Stimulated activated CD8-positive, alpha-beta memory T cell treated with anti-CD3 and anti-CD28 coated beads, Interleukin-4, amount 100 ng/mL, for 48 hours (primary cell): ENCODE results near the gene PHC2.

Experiments used
- DNase-seq: peaks from one replicate; pipeline ENCODE4 v3.0.0-alpha.2; 2020

Gene PHC2

DNA sequence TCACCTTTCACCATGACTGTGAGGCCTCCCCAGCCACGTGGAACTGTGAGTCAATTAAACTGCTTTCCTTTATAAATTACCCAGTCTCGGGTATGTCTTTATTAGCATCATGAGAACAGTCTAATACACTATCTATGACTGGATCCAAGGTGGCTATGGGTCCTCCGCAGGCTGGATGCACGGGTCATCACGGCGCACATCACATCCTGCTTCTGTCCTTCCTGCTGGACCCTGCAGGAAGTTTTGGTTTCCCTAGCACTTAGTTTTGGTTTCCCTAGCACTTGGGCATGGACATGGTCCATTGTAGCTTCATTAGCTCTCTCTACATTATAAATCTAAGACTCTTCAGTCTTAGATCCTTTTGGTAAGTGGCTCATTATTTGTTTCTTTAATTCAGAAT lies 14.2 kb upstream of the PHC2 start:
- DNase-seq: no peak

DNA sequence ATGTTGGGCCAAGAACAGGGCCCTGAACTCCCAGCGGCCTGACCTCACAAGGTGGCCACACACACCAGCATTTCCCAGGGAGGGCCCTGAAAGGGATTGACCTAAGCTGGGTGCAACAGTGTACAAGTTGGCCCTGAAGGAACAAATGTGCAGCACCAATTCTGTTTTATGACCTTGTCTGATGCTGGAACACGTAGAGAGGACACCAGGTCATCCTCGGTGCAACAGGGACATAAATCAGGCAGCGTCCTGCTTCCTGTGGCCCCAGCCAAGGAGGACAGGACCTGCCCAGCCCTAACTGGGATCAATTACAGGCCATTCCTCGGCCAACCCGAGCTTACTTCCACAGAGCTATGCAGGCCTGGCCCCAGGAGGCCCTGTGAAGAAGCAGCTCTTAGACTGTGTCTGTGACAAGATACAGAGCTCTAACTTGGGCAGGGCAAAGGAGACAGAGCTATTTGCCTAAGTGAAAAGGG lies 12.8 kb upstream of the PHC2 start:
- DNase-seq: no peak

DNA sequence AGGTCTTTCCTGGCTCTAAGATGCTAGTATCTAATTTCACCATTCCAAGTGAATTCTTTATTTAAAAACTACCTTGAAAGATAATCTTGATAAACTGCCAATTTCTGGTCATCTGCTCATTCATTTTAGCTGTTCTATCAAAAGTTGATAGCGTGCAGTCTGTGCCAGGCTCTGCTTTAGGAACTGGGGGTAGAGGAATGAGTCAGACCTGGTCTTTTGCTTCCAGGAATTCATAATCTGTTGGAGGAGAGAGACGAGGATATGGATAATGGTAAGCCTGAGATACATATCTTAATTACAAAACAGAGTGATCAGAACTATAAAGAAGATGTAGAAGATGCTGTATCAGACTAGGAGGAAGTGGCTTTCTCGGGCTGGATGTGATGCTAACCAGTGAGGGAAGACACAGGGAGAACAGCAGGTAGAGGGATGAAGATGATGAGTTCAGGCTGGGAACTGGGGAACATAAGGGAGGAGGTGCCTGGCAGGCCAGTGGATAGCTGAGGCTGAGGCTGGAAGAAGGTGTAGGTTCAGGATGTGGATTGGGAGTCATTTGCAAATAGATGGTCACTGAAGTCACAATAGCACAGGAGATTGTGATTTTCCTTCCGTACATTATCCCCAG lies 12.3 kb upstream of the PHC2 start:
- no peak for DNase-seq

GRCh38 chr1:33442141-33442540 lies 11.2 kb upstream of the PHC2 start:
- DNase-seq: no peak

GRCh38 chr1:33441088-33441745 lies 10.3 kb upstream of the PHC2 start:
- DNase-seq: no peak

DNA sequence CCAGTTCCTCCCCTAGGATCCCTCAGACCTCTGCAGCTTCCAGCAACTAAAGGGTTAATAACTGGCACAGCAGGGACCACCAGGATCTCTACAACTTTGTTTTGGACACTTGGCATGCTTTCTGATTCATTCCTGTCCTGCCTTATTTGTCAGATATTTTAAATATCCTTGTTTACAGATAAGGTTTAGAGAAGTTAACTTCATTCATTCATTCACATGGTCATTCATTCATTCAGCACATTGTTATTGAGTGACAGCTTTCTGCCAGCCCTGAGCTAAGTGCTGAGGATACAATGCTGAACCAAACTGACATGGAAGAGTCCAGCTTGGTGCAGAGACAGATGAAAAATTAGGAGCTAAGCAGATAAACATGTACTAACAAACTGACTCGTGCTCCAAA lies 8.8 kb upstream of the PHC2 start:
- DNase-seq: no peak

- no peak for DNase-seq
Observed at GRCh38 chr1:33438364-33439160, 7.7 kb upstream of the PHC2 start.

- no peak for DNase-seq
Observed at GRCh38 chr1:33436557-33437285, 5.8 kb upstream of the PHC2 start.

- no peak for DNase-seq
Observed at GRCh38 chr1:33435096-33435820, 4.4 kb upstream of the PHC2 start.

DNA sequence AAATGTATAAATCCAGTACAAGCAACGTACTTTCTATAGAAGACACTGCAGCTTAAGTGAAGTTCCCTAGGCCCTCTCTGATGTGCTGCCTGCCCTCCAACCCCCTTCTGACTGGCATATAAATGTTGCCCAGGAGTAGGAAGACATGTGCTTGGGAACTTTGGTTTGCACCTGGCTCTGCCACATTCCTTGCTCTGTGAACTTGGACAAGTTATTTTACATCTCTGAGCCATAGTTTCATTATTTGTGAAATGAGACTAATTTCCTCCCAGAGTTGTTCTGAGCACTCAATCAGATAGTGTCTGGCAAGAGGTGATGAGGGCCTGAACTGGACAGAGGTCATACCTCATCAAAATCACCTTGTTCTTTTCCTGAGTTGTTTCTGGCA lies 3.5 kb upstream of the PHC2 start:
- no peak for DNase-seq

GRCh38 chr1:33433509-33434362 lies 2.8 kb upstream of the PHC2 start:
- no peak for DNase-seq

- no peak for DNase-seq
Observed at GRCh38 chr1:33429856-33430691, 821 bp downstream of the PHC2 start.

GRCh38 chr1:33429332-33429731 lies 1.6 kb downstream of the PHC2 start:
- DNase-seq: no peak

GRCh38 chr1:33428661-33429060 lies 2.2 kb downstream of the PHC2 start:
- no peak for DNase-seq

- no peak for DNase-seq
Observed at GRCh38 chr1:33426916-33427315, 4.0 kb downstream of the PHC2 start.

DNA sequence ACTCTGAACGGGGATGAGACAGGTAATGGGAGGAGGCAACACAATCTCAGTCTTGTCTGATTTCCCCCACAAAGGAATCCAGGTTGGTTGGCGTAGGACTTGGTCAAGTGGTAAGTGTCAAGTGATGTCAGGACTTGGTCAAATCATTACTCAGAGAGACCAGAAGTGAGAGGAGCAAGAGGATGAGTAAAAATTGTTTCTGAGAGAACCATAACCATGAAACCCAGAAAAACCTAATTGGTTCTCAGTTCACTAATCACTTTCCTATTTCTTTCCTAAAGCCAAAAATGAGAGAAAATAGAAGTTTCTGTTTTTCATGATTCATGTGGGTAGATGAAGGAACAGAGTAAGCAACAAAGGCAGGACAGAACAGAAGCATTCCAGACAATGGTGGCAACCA lies 5.0 kb downstream of the PHC2 start:
- DNase-seq: no peak

DNA sequence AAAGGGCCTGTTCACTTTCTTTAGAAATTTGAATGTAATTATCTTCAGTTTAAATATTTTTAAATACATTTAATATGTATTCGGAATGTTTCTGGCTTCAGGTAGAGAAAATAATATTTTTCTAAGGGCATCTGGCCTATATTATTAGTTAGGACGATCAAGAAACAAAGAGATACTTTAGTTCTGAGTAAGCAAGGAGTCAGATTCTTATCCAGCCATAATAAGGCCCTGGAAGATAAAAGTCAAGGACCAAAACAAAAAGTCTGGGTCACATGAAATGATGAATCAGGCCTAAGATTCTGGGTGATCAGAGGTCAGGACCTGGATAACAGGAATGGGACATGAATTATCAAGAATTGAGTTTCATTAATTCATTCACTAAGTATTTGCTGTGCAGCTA lies 6.3 kb downstream of the PHC2 start:
- no peak for DNase-seq

- no peak for DNase-seq
Observed at GRCh38 chr1:33424205-33424604, 6.7 kb downstream of the PHC2 start.

DNA sequence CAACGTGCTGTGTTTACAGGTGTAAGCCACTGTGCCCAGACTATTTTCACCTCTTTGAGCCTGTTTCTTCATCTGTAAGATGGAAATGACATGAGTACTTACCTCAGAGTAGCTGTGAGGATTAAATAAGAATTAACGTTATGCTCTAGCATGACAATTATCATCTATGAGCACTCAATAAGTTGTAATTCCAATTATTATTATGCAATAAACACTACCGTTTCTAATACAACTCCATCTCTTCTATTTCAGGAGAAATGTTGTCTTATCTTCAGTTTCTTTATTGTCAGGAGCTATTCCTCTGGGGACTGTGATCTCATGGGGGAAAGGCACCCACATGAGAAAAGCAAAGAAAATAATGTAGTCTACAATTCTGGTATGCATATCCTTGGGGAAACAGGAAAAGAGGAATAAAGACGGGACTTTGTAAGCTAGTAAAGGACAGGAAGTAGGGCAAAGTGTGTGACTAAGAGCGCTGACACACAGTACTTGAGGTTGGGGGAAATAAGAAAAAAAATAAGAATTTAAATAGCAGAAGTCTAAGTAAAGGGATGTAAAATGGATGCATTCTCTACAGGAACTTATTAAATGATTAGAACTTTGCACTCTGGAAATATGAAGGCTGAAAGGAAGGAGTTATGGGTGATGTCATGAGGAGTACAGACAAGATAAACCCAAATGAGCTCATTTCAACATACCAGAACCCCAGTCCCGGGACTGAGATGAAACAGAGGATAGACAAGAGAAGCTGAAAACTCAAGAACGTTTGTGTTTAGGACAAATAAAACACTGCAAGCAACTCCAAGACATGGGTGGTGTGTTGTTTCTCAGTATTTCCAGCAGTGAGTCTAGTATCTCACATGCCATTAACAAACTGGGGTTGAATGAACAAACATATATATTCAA lies 9.8 kb downstream of the PHC2 start:
- no peak for DNase-seq

- no peak for DNase-seq
Observed at GRCh38 chr1:33418811-33419210, 12.1 kb downstream of the PHC2 start.
